Panc1 (cell line): Measurements from ENCODE around the gene PNLDC1.
"Not testable (repeated sequence)": the region's sequence is repeated elsewhere in the genome, so short reads cannot be mapped to it uniquely, and the experiment has no call there.

Experiments
- CTCF ChIP-seq: fragments of 450-650 bp; IDR thresholded peaks from 2 replicates; pipeline ENCODE4 v1.5.1; 2017; ENCODE audit warnings: mild to moderate bottlenecking
- POLR2AphosphoS5 ChIP-seq: IDR thresholded peaks from 2 replicates; pipeline ENCODE4 v1.6.1; 2012; ENCODE audit warnings: mild to moderate bottlenecking, low read depth, low read length, moderate library complexity

- not testable (repeated sequence) for TF ChIP-seq CTCF, POLR2AphosphoS5
Measured at GRCh38 chr6:159848552-159848951, 48.5 kb downstream of the PNLDC1 start.
